GM21515 (cell line): ENCODE measurements around the gene SLC17A5.
A peak's percentile ranks its signal among the peaks of the same experiment; 100 is the strongest.
"Not testable (repeated sequence)": the region's sequence is repeated elsewhere in the genome, so short reads cannot be mapped to it uniquely, and the experiment has no call there.

Experiments used
- ATAC-seq: cut with Tn5 transposase; IDR thresholded peaks from one replicate; pipeline ENCODE4 v1.9.1; 2021; ENCODE audit not compliant: unreplicated experiment

Gene SLC17A5, protein sequence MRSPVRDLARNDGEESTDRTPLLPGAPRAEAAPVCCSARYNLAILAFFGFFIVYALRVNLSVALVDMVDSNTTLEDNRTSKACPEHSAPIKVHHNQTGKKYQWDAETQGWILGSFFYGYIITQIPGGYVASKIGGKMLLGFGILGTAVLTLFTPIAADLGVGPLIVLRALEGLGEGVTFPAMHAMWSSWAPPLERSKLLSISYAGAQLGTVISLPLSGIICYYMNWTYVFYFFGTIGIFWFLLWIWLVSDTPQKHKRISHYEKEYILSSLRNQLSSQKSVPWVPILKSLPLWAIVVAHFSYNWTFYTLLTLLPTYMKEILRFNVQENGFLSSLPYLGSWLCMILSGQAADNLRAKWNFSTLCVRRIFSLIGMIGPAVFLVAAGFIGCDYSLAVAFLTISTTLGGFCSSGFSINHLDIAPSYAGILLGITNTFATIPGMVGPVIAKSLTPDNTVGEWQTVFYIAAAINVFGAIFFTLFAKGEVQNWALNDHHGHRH

GRCh38 chr6:73653571-73654424 is at the start of gene SLC17A5:
Gene SLC17A5 (minus strand): TSS chr6:73653992. CDS start chr6:73653886, 106 bp downstream.
- peak; percentile 90 for ATAC-seq

GRCh38 chr6:73703466-73703865 is 49.7 kb upstream of the SLC17A5 start:
- no peak for ATAC-seq

- no peak for ATAC-seq
Observed at GRCh38 chr6:73702444-73702843, 48.7 kb upstream of the SLC17A5 start.

- no peak for ATAC-seq
Observed at GRCh38 chr6:73699676-73700459, 46.1 kb upstream of the SLC17A5 start.

- no peak for ATAC-seq
Observed at GRCh38 chr6:73696966-73697655, 43.3 kb upstream of the SLC17A5 start.

DNA sequence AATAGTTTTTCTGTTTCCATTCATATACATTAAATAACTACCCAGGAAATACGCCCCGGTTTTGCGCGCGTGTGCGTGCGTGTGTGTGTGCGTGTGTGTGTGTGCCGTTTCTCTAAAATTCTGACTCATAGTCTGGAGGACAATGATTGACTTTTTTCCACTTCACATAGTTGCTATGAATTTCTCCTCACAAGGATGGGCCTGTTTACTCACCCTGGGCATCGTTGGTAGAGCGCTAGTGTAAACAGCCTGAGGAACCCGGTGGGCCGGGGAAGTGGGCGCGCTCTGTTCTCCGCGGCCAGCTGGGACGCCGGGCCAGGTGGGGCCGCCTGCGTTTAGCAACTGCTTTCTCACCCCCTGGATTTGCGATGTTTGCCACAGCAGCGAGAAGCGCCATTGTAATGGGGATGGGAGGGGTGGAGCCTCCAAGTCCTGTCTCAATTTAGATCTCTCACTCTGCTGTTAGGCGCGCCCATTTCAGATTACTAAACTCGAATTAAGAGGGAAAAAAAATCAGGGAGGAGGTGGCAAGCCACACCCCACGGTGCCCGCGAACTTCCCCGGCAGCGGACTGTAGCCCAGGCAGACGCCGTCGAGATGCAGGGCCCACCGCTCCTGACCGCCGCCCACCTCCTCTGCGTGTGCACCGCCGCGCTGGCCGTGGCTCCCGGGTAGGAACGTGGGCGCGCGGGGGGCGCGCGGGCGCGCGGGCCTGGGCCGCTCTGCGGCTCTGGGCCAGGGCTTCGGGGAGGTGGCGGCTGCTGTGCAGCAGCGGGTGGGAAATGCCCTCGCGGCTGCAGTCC is 42.0 kb upstream of the SLC17A5 start, which contains the start of gene CD109:
Gene CD109 (plus strand): TSS at position 585 of the 803 bp plus-strand sequence. CDS start 13 bp downstream, at position 598.
- ATAC-seq: peak; percentile 45

- ATAC-seq: no peak
Observed at GRCh38 chr6:73694711-73695411, 41.1 kb upstream of the SLC17A5 start.

GRCh38 chr6:73691512-73691911 is 37.7 kb upstream of the SLC17A5 start:
- no peak for ATAC-seq

DNA sequence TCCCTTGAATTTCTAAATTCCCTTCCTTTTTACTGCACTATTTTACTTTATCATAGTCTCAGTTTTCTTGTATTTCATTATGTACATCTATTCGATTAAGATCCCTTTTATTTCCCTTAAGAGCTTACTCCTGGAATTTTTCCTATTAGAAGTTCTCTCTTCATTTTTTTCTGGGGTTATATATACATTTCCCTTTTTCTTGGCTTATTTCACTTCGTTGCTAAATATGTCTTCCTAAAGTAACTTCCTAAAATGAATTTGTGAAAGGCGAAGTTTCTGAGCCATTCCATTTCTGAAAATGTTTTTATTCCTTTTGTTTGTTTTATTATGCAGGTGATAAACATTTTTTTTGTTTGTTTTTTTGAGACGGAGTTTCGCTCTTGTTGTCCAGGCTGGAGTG is 36.3 kb upstream of the SLC17A5 start:
- ATAC-seq: no peak

DNA sequence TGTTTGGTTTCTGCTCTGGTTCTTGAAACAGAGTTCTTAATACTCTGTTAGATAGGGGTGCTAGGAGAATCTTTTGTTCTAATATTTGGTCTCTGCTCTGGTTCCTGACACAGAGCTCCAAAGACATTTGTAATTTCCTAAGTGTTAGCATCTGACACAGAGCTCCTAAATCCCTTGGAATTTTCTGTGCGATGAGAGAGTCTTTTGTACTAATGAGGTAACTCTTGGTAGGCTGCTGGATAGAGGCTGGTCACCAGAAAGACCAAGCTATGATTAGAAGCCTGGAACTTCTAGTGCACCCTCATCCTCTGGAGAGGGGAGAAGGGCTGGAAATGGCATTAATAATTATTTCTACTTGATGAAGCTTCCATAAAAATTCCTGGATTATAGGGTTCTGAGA is 34.6 kb upstream of the SLC17A5 start:
- no peak for ATAC-seq

DNA sequence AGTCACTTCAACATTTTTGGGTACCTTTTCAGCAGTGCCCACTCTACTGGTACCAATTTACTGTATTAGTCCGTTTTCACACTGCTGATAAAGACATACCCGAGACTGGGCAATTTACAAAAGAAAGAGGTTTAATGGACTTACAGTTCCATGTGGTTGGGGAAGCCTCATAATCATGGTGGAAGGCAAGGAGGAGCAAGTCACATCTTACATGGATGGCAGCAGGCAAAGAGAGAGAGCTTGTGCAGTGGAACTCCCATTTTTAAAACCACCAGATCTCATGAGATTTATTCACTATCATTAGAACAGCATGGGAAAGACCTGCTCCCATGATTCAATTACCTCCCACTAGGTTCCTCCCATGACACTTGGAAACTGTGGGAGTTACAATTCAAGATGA is 29.8 kb upstream of the SLC17A5 start:
- ATAC-seq: not testable (repeated sequence)

DNA sequence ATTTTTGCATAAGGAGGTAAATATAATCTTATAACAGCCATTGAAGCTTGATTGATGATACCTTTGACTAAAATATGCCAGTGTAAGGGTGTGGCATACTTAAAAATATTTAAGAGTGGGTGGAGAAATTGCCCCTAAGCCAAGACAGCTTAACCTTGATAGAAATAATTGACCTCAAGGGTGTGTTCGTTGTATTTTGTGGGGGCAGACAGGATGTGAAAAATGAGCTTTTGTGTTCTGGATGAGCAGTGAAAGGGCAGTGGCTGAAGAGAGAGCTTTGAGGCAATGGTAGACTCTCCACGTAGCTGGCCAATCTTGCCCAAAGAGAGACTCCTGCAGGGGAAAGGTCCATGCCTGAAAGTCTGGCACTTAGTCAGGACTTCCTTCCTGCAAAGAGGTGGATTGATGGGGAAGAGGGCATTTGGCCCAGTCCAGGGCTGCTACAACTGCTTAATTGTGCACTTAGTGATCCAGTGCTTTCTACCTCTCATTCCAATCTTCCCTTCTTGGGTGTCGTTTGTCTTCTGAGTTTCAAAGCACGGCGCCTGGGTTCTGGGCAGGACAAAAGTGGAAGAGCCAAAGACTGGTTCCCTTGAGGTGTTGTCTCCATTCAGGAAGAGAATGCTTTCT is 26.6 kb upstream of the SLC17A5 start:
- no peak for ATAC-seq

GRCh38 chr6:73679846-73680245 is 26.1 kb upstream of the SLC17A5 start:
- ATAC-seq: not testable (repeated sequence)

DNA sequence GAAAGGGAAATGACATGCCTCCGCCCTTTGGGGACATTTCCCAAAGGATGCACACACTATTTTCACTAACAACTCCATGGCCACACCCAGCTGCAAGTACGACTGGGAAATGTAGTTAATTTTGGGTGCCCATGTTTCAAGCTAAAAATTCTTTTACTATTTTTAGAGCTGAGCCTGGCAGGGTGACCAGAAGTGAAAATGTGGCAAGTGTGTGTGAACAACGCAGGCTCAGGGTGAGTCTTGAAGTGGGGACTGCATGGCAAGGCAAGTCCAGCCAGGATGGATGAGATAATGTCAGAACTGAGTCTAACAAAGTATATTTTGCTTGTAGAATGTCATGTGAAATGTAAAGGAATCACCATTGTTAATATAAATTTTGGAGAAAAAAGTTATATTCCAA is 25.2 kb upstream of the SLC17A5 start:
- no peak for ATAC-seq

DNA sequence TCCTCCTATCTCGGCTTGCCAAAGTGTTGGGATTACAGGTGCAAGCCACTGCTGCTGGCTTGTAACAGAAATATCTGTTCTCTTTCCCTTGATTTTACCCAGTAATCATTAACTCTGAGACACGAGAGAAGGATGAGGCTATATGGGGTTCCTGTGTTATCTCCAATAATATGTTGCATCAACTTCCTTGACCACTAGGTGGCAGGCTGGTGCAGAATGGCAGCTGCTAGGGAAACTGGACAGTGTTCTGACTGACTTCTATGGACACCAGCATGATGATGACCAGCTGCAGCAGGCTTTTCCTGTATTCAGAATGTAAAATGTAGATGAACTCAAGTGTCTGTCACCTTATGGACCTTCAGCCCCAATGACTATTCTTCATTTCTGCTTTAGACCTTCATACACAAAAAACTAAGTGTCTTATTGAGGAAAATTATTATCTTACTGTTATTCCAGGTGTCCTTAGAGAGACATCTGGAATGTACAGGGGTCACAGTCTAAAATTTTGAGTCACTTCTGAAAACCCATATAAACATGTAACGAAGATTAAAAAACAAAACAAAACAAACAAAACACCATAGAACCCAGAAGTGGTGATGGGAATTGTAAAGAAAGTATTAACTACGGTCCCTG is 21.8 kb upstream of the SLC17A5 start:
- ATAC-seq: peak; percentile 92

GRCh38 chr6:73671911-73672685 is 18.3 kb upstream of the SLC17A5 start:
- no peak for ATAC-seq

- ATAC-seq: no peak
Observed at GRCh38 chr6:73669005-73669404, 15.2 kb upstream of the SLC17A5 start.
